GM21526 (cell line): ENCODE results near the gene TMEM134.

Experiments
- ATAC-seq: cut with Tn5 transposase; IDR thresholded peaks from one replicate; pipeline ENCODE4 v1.9.1; 2021; ENCODE audit warnings: moderate library complexity; ENCODE audit not compliant: unreplicated experiment, low FRiP score

TMEM134 gene

DNA sequence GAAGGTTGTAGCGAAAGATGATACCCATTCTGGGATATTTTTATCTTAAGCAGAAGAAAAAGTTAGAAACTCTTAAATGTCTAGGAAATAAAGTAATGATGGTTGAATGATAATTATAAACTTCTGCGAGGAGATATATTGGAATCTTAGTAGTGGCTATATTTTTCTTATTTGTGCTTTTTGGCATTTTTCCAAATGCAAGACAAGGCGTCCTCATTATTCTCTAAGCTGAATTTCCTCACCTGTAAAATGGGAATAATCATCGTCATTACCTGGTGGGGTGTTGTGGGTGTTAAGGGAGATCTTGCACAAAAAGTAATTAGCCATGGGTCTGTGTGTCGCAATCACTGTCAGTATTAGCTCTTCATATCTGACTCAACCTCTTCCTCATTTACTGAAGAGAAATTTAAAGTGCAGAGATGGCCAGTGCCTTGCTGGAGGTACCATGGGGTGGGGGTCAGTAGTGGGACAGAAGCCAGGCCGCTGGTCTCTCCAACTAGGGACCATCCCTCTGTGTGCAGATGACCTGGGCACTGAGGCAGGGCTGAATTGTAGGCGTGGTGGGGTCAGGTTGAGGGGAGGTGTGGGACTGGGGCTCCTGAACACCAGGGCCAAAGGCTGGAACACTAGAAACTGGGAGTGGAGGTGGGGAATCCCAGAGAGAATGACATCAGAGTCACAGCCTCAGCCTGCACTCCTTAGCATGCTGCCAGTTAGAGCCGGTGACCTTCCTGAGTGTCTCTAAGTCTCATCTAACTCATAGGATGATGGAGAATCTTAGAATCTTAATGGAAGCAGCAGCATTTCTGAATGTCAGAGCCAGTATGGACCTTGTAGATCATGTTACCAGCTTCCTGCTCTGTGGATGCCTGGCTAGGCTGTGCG is 32.0 kb upstream of the TMEM134 start:
- no peak for ATAC-seq

GRCh38 chr11:67500484-67500821 is 31.4 kb upstream of the TMEM134 start:
- no peak for ATAC-seq

DNA sequence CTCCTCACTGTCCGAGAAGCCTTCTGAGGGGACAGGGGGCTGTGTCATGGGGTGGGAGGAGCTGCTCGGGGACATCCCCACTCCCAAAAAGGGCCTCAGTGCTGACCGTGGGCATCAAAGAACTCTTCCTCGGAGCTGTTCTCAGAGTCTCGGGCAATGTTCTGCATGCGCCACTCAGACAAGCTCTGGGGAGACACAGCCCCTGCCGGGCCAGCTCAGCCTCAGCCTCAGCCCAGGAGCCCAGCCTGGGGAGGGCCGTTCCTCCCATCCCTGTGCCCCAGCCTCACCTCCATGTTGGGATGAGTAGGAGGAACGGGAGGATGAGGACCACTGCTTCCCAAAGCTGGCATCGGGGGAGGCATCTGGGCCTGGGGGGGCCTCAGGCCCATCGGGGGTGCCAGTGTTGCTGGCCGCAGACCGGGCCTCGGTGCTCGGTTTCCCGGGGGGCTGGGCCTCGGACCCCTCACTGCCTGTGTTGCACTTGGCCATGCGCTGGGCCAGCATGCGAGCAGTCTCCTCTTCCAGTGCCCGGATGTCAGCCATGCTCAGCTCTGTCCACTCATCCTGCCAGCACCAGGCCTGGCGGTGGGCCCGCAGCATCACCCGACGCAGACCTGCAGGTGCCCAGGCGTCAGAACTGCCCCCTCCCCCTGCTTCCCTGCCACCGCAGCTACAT is 30.9 kb upstream of the TMEM134 start:
- ATAC-seq: no peak

GRCh38 chr11:67498544-67498972 is 29.5 kb upstream of the TMEM134 start:
- ATAC-seq: no peak

DNA sequence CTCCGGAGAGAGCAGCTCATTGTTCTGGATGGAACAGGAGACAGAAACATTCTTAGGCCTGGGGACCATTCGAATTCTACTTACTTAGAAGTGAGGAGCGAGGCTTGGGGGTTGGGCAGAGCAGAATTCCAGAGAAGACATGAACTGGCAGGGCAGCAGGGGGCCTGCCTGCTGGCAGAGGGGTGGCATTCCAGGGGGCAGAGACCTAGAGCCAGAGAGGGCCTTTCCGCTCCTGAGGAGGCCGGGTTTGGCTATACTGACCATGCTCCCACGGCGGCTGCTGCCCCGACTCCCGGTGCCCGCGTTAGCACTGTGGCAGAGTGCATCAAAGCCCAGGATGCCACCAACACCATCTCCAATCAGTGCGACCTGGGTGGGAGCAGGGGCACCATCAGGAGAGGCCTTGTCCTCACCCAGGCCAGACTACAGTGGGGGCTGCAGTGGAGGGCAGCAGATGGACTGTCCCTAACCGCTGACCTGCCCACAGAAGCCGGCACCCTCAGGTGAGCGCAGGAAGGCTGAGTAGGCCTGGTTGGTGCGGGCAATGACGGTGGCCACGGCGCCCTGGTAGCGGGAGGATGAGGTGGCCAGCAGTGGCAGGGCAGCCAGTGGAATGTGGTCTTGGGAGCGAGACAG is 28.7 kb upstream of the TMEM134 start:
- ATAC-seq: no peak

- no peak for ATAC-seq
Measured at GRCh38 chr11:67496113-67496512, 27.1 kb upstream of the TMEM134 start.

DNA sequence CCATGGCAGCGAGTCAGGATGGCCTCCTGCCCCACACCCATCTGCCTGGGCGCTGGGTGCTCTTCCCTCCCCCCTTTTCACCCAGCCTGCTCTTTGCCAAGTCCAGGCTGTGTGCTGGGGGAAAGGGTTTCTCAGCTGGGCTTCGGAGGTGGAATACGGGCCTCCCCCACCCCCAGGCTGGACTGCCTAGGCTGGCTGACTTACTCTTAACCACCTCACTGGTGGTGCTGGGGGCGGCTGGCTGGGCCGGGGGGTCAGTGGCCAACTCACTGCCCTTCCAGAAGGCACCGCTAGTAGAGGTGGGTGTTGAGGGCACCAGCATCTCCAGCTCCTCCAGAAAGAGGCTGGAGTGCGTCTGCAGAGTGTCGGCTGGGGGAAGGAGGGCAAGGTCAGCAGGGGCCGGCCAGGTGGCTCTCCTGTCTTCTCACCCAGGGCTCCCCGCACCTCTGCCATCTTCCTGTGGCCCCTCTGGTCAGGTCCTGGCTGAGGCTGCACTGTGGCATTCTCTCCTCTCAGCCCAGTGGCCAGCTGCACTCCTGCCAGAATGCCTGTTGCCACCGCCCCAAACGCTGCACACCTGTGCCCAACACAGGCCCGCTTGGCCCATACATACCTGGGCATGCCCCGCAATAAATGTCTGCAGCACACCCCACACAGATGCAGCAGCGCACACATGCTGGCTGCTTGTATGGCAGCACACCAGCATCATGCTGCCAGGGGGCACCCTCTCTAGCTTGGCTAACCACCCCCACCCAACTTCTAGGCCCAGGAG is 26.4 kb upstream of the TMEM134 start:
- ATAC-seq: no peak

- no peak for ATAC-seq
Measured at GRCh38 chr11:67494371-67495233, 25.6 kb upstream of the TMEM134 start.

- no peak for ATAC-seq
Measured at GRCh38 chr11:67493548-67494370, 24.7 kb upstream of the TMEM134 start.

GRCh38 chr11:67492801-67493547 is 23.9 kb upstream of the TMEM134 start:
- no peak for ATAC-seq

DNA sequence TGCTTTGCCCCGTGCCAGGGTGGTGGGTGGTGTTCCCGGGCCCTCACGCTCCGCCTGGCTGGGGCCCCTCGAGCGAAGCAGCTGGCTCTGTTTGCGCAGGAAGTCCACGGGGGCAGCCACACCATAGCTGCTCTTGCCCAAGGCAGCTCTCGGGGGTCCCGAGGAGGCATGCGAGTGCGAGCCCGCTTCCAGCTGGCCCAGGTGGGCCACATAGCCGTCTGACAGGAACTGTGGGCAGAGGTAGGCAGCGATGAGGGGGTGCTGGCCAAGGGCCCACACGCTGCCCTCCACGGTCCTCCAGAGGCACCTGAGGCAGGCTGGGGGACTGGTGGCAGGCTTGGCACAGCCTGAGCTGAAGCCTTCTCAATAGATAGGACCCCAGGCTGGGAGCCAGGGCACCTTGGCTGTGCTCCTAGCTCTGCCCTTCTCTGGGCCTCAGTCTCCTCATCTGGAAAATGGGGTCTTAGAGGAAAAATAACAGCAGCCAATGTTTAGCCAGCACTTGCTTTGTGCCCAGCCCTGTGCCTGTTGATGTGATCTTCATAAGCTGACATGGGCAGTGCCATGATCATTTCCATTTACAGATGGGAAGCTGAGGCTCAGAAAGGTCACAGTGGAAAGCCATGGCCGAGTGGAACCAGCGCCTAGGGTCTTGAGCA is 23.1 kb upstream of the TMEM134 start:
- ATAC-seq: no peak

GRCh38 chr11:67491276-67492068 is 22.4 kb upstream of the TMEM134 start:
- ATAC-seq: no peak

DNA sequence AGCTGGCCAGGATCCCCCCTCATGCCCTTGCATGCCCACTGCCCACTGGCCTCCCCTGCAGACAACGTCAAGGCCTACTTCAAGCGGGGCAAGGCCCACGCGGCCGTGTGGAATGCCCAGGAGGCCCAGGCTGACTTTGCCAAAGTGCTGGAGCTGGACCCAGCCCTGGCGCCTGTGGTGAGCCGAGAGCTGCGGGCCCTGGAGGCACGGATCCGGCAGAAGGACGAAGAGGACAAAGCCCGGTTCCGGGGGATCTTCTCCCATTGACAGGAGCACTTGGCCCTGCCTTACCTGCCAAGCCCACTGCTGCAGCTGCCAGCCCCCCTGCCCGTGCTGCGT is 21.6 kb upstream of the TMEM134 start:
- no peak for ATAC-seq

DNA sequence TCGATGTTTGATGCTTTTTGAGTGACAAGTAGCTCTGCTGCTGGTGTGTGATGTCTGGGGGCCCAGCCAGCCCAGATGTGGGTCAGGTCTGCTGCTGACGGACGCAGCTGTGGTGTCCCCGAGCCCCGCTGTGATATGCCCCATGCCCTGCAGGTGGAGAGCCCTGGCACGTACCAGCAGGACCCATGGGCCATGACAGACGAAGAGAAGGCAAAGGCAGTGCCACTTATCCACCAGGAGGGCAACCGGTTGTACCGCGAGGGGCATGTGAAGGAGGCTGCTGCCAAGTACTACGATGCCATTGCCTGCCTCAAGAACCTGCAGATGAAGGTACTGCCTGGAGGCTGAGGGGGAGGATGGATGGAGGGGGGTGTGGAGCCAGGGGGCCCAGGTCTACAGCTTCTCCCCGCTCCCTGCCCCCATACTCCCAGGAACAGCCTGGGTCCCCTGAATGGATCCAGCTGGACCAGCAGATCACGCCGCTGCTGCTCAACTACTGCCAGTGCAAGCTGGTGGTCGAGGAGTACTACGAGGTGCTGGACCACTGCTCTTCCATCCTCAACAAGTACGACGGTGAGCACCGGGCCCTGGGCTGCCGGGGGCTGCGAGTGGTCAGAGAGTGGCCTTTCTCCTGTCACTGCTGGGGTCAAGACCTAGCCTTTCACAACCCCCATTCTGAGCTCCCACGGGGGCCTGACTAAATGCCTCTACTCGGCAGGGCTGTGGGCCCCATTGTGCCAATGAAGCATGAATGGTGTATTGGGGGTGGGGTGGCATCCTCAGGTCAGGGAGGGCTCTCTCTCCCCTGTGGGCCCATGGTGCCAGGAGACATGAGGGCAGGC is 21.1 kb upstream of the TMEM134 start:
- ATAC-seq: no peak

DNA sequence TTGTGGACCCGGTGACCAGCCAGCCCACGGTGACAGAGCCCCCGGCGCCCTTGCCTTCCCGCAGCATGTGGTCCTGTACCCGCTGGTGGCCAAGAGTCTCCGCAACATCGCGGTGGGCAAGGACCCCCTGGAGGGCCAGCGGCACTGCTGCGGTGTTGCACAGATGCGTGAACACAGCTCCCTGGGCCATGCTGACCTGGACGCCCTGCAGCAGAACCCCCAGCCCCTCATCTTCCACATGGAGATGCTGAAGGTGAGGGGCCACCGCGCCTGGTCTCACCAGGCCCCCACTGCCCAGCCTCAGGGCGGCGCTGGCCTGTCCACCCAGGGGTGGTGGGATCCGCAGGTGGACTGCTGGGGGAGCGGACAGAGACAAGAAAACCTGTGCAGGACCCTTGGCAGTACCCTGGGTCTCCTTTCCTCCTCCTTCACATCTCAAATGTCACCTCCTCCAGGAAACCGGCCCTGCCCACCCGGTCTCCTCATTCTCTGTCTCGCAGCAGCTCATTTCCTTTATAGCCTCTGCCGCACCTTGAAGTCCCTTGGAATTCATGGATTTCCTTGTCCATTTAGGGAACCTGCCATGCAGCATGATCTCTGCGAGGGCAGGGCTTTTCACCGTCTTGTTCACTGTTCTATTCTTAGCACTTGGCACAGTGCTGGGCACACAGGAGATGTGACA is 20.3 kb upstream of the TMEM134 start:
- ATAC-seq: no peak
